ENCODE data around the gene FANCE. TPM values are rescaled to one million over a fixed set of nuclear protein-coding genes. Genes with fewer than 3 reads are reported as not detected.

FANCE gene
- total RNA-seq, 2 donors from 2014 or later = 4.9 to 9.2 TPM

Small RNAs within 50 kb of the gene (microRNA-seq; reads per million reads assigned to microRNA genes)
- gene MIR7111 (ENCODE audit: borderline number of aligned reads in 2 of 2, borderline replicate concordance in 2 of 2) = 0 to 0.45 reads per million in 2 donors

Small RNAs within 50 kb of the gene (small RNA-seq; reads per million reads assigned to genes)
- not detected for gene MIR7111

Other genes starting within 250 kb of the FANCE start
- gene SCUBE3, start 238.4 kb upstream of the FANCE start, total RNA-seq = under 1 TPM in 1 of 2 donors, not detected in 1; 0.33 TPM
- gene ZNF76, start 192.6 kb upstream of the FANCE start, total RNA-seq = 10 to 100 TPM; 34.2 to 56.7 TPM
- 10 to 100 TPM; 10.2 to 23.3 TPM for gene DEF6, start 154.5 kb upstream of the FANCE start, total RNA-seq
- 10 to 100 TPM in 1 of 2 donors, 1 to 10 TPM in 1; 6.0 to 11.2 TPM for gene PPARD, start 109.8 kb upstream of the FANCE start, total RNA-seq
- 100 to 1,000 TPM; 563 to 782 TPM for gene RPL10A, start 16.1 kb downstream of the FANCE start, total RNA-seq
- gene TEAD3, start 44.7 kb downstream of the FANCE start, total RNA-seq = 1 to 10 TPM; 6.5 to 8.9 TPM
- gene TULP1, start 60.6 kb downstream of the FANCE start, total RNA-seq = not detected
- 100 to 1,000 TPM; 133 to 138 TPM for gene FKBP5, start 236.6 kb downstream of the FANCE start, total RNA-seq

All from body of pancreas (tissue), 4 donors.